GM12878 (cell line): Measurements from ENCODE around the gene KAZN. TPM values are rescaled to one million over a fixed set of nuclear protein-coding genes. Genes with fewer than 3 reads are reported as not detected.

Experiments used
- ATAC-seq: fragments of 200-7000 bp; cut with Tn5 transposase; 3 replicates; pipeline ENCODE4 v1.9.1; 2020; ENCODE audit warnings: mild to moderate bottlenecking, moderate library complexity
- BruUV-seq: library from RNA; stranded (reverse); fragments of 400-500 nt; replicated peaks from 2 replicates; lab custom pipeline; 2021; lab: Mats Ljungman, UMichigan
- CTCF ChIA-PET: fragments of 300-600 bp; sonication (Branson Sonifier 250); formaldehyde crosslinking; extraction: SDS; loops from one replicate; lab custom pipeline; 2021; ENCODE audit warnings: inconsistent platforms; lab: Yijun Ruan, JAX
- POLR2A ChIA-PET: fragments of 350-600 bp; formaldehyde crosslinking; extraction: SDS; loops from one replicate; lab custom pipeline; 2021; ENCODE audit warnings: inconsistent platforms; lab: Charles Lee
- RAD21 ChIA-PET: fragments of 300-600 bp; sonication (Branson Sonifier 250); formaldehyde crosslinking; loops from one replicate; lab custom pipeline; 2023; ENCODE audit warnings: antibody characterized with exemption; ENCODE audit not compliant: unreplicated experiment; lab: Charles Lee
- SMC1A ChIA-PET: fragments of 300-600 bp; sonication (Branson Sonifier 250); formaldehyde crosslinking; loops from one replicate; lab custom pipeline; 2023; ENCODE audit not compliant: unreplicated experiment, uncharacterized antibody; lab: Charles Lee
- DNase-seq: peaks from one replicate; pipeline ENCODE4 v3.0.0-alpha.2; 2011; ENCODE audit warnings: low read depth, low spot score
- FAIRE-seq: peaks from 3 replicates; lab custom pipeline; 2011; peaks lifted over from hg19 to GRCh38; lab: Jason Lieb, UNC
- H2AFZ ChIP-seq: 2 replicates; pipeline ENCODE4 v1.6.0; 2011; ENCODE audit warnings: low read depth, low read length, control low read depth; ENCODE audit not compliant: control insufficient read depth
- H3K27ac ChIP-seq: 2 replicates; pipeline ENCODE4 v1.5.1; 2011; ENCODE audit warnings: control low read depth; ENCODE audit not compliant: control insufficient read depth, insufficient read depth
- H3K27me3 ChIP-seq, 2 experiments: replicated peaks in 1 of 2; 2 replicates each; pipeline versions ENCODE4 v1.6.0 to v1.6.1; 2011; ENCODE audit warnings: low read length in 1 of 2; ENCODE audit not compliant: control insufficient read depth in 2 of 2, insufficient read depth in 2 of 2
- H3K36me3 ChIP-seq, 2 experiments: 2 replicates each; pipeline ENCODE4 v1.5.1; 2011; ENCODE audit warnings: low read length in 1 of 2; ENCODE audit not compliant: control insufficient read depth in 2 of 2, insufficient read depth in 2 of 2
- H3K4me1 ChIP-seq: 2 replicates; pipeline ENCODE4 v1.6.1; 2011; ENCODE audit warnings: mild to moderate bottlenecking, low read length, moderate library complexity, mixed read lengths; ENCODE audit not compliant: control insufficient read depth, insufficient read depth
- H3K4me2 ChIP-seq: 2 replicates; pipeline ENCODE4 v1.6.0; 2011; ENCODE audit warnings: control low read depth; ENCODE audit not compliant: control insufficient read depth, insufficient read depth
- H3K4me3 ChIP-seq: fragments of 200-600 bp; sonication (generic); 2 replicates; pipeline ENCODE4 v1.5.1; 2016
- H3K79me2 ChIP-seq: 2 replicates; pipeline ENCODE4 v1.6.0; 2011; ENCODE audit warnings: low read length; ENCODE audit not compliant: control insufficient read depth, insufficient read depth
- H3K9ac ChIP-seq: 2 replicates; pipeline ENCODE4 v1.8.0; 2011; ENCODE audit warnings: low read length, control low read depth, mixed read lengths; ENCODE audit not compliant: control insufficient read depth, insufficient read depth
- H3K9me3 ChIP-seq: replicated peaks from 3 replicates; pipeline ENCODE4 v1.5.1; 2011; ENCODE audit warnings: mild to moderate bottlenecking, low read length; ENCODE audit not compliant: control insufficient read depth, insufficient read depth
- H4K20me1 ChIP-seq: 2 replicates; pipeline ENCODE4 v1.6.0; 2011; ENCODE audit not compliant: control insufficient read depth, insufficient read depth
- MTA3 ChIP-seq: IDR thresholded peaks from 2 replicates; pipeline ENCODE4 v1.6.1; 2012; ENCODE audit warnings: low read length, inconsistent platforms, borderline replicate concordance
- YBX1 ChIP-seq: fragments of 450-650 bp; IDR thresholded peaks from 2 replicates; pipeline ENCODE4 v1.6.1; 2016; ENCODE audit warnings: antibody characterized with exemption
- ZBTB40 ChIP-seq: fragments of 450-650 bp; IDR thresholded peaks from 2 replicates; pipeline ENCODE4 v1.6.1; 2016; ENCODE audit warnings: mild to moderate bottlenecking, moderate library complexity, borderline replicate concordance
- WGBS: methylation state at CpG from one replicate; pipeline ENCODE4 v1.1.6; 2016; ENCODE audit warnings: low lambda C conversion rate; ENCODE audit not compliant: insufficient replicate concordance, insufficient coverage; ENCODE audit errors: missing lambda C conversion rate; 5-methylcytosine and 5-hydroxymethylcytosine counted together
- in situ Hi-C: fragments of 300-500 bp; cut with MboI; formaldehyde crosslinking; loops from 9 replicates; pipeline ENCODE4 v1.14.3; 2018; ENCODE audit warnings: mixed read lengths
- intact Hi-C: fragments of 100-400 bp; cut with micrococcal nuclease; formaldehyde crosslinking; loops from one replicate; pipeline ENCODE4 v1.14.2; 2022; ENCODE audit not compliant: unreplicated experiment
- polyA plus RNA-seq, 11 experiments: library from polyadenylated mRNA; depleted of rRNA in 4 of 11; unstranded in 6 of 11; stranded (reverse) in 5 of 11; fragments of >200 nt; fragmentation: Nextera tagmentation in 4 of 11; fragmentation: Illumina TruSeq in 1 of 11; extraction: Ambion mirVana in 4 of 11; extraction: Trizol in 1 of 11; gene quantifications; 1 replicate in 1 of 11; 2 replicates in 10 of 11; pipeline versions ENCODE4 v1.2.1 to v1.2.3, GENCODE V29; 2011 to 2016; ENCODE audit warnings: inconsistent platforms in 2 of 11, missing spikeins in 2 of 11, low read depth in 1 of 11
- total RNA-seq, 4 experiments: library from RNA; depleted of rRNA in 3 of 4; stranded (reverse); fragments of >200 nt in 3 of 4; fragmentation: Illumina TruSeq in 1 of 4; extraction: Trizol in 1 of 4; gene quantifications; 2 replicates each; pipeline versions ENCODE4 v1.2.1 to v1.2.3, GENCODE V29; 2013 to 2021

Gene KAZN
- total and polyA plus RNA-seq, 10 of the 15 experiments (the other 5 are each of a cell fraction or from before 2014, with no cell fraction given), result 0.72 to 4.0 (median 1.2) TPM

- Histone ChIP-seq H3K4me1 (peaks cover 4% of the 10 kb centered on the region), H3K27me3 (no peaks in the 10 kb centered on the region), H3K9ac (no peak overlapping the region), H3K4me3 (no peak overlapping the region), H3K4me2 (no peak overlapping the region), H3K27ac (no peak overlapping the region), H4K20me1 (no peaks in the 10 kb centered on the region), H2AFZ (no peak overlapping the region), H3K9me3 (no peaks in the 10 kb centered on the region), H3K79me2 (no peaks in the 10 kb centered on the region), H3K36me3 (no peaks in the 10 kb centered on the region)
- in situ Hi-C loops, result no loop called here
- intact Hi-C loops, result no loop called here
- no peak for ATAC-seq
- POLR2A ChIA-PET, result no interaction called here
- FAIRE-seq, result no peak
- RAD21 ChIA-PET, result no interaction called here
- no peak for DNase-seq
- TF ChIP-seq MTA3 (no peak), ZBTB40 (peak; percentile 67), YBX1 (no peak)
- SMC1A ChIA-PET, result no interaction called here
- 8% methylated on average over 4 of the region's 5 CpGs for WGBS
- BruUV-seq, result no TSS peak
- CTCF ChIA-PET, result no interaction called here
These were observed 162.3 kb downstream of the KAZN start for GRCh38 chr1:14760780-14761179.
